Ascending aorta (tissue), 2 donors: Measurements from ENCODE around the gene NUP210. TPM values are rescaled to one million over a fixed set of nuclear protein-coding genes. Genes with fewer than 3 reads are reported as not detected.

Source experiments
- DNase-seq, 2 donors: peaks; one replicate each; pipeline ENCODE4 v3.0.0-alpha.2; 2019; ENCODE audit warnings: low spot score in 2 of 2
- H3K27ac ChIP-seq, 2 donors: fragments of 200-600 bp; sonication (generic); one replicate each; pipeline ENCODE4 v1.5.1; 2016 to 2017; ENCODE audit warnings: mild to moderate bottlenecking in 1 of 2
- H3K27me3 ChIP-seq: fragments of 200-600 bp; sonication (generic); one replicate; pipeline ENCODE4 v1.5.1; 2017
- H3K36me3 ChIP-seq, 2 donors: fragments of 200-600 bp; sonication (generic); one replicate each; pipeline ENCODE4 v1.5.1; 2016
- H3K4me1 ChIP-seq, 2 donors: fragments of 200-600 bp; sonication (generic); one replicate each; pipeline ENCODE4 v1.5.1; 2016 to 2017; ENCODE audit warnings: mild to moderate bottlenecking in 1 of 2
- H3K4me3 ChIP-seq, 2 donors: fragments of 200-600 bp; sonication (generic); one replicate each; pipeline ENCODE4 v1.5.1; 2016 to 2017; ENCODE audit warnings: mild to moderate bottlenecking in 1 of 2
- H3K9me3 ChIP-seq, 2 donors: fragments of 200-600 bp; sonication (generic); one replicate each; pipeline ENCODE4 v1.5.1; 2016
- intact Hi-C: fragments of 100-400 bp; cut with DNase I; formaldehyde crosslinking; loops from one replicate; pipeline ENCODE4 v1.15.1; 2023
- total RNA-seq: library from RNA; depleted of rRNA; stranded (reverse); fragments of >200 nt; gene quantifications from one replicate; pipeline ENCODE4 v1.1.0, GENCODE V29; 2016
- TF ChIP-seq, protein P1 (sequence below), 3 experiments: fragments of 200-600 bp in 2 of 3; fragments of 450-650 bp in 1 of 3; sonication (generic) in 2 of 3; IDR thresholded peaks; one replicate each; pipeline ENCODE4 v1.5.1; 2016 to 2019; ENCODE audit warnings: antibody characterized with exemption in 3 of 3, mild to moderate bottlenecking in 1 of 3, moderate library complexity in 1 of 3

The NUP210 gene
- total RNA-seq, 1 donor from 2014 or later: 11.0 TPM

DNA sequence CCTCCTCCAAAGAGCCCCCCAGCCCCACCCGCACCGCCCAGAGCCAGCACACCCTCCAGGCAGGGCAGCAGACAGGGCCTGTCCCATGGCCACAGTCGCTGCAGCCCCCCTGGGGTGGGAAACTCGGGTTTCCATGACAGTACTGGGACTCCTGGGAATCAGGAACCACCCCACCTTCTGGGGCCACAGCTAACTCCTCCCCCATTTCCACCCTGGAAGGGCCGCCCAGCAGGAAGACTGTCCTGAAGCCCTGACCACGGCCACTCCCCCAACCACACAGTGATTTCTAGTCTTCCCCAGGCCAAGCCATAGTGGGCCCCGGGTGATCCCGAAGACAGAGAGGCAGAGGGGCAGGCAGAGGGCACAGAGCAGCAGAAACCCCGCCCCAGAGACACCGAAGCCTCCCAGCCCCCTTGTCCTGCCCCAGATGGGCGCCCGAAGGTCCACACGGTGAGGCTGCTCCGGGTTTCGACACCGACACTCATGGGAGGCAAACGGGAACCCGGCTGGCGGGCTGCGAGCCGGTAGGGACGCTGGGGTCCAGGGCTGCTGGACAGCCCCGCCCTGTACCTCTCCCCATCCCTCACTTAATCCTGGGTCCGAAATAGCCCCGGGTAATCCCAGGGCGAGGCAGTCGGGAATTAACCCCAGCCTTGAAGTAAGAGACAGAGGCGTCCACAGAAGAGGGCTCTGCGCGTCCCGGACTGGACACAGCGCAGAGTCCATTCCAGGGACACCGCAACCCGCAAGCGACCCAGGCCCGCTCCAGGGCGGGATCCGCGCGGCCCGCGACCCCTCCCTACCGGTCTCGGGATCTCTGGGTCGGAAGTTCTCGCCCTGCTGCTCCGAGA is 138.4 kb downstream of the NUP210 start:
- H3K36me3 ChIP-seq: no peaks in the 10 kb centered on the region
- intact Hi-C loops: loop anchor here (5.0 kb wide), 1 partner anchor 189 kb away; no protein-coding TSS in a partner anchor
- no peak for DNase-seq

DNA sequence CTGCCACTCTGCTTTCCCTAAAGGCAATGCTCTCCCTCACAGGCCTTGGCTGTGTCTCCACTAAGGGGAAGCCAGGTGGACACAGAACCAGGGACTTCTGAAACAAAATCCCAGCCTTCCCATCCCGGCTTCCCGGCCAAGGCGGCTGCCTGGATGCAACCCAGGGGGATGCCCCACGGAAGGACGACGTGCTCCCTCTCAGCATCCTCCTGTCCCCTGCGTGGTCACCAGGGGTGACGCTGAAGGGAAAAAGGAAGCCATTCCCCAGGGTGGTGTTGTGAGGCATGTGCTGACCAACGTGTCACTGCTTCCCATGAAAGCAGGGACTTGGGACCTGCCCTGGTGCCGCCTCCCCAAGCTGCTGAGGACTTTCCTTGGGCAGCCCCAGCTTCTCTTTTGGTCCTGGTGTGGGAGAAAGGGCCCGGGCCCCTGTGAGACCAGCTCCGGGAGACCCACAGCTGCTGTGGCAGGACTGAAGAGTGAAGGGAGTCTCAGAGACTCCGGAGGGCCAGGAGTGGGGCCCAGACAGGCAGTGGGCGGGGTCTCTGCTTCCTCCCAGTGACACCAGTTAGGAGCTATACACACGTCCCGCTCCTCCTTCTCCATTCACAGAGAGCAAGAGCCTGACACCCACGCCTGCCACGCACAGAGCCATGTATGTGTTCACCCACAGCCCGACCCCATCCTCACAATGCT is 139.2 kb downstream of the NUP210 start:
- Histone ChIP-seq H3K4me1 (peaks cover 4 to 16% of the 10 kb centered on the region in 2 donors), H3K4me3 (no peak overlapping the region), H3K27me3 (peaks cover 4% of the 10 kb centered on the region), H3K9me3 (no peaks in the 10 kb centered on the region), H3K36me3 (no peaks in the 10 kb centered on the region), H3K27ac (peak overlapping the region; percentile 68 to 72)
- TF ChIP-seq, protein P1, sequence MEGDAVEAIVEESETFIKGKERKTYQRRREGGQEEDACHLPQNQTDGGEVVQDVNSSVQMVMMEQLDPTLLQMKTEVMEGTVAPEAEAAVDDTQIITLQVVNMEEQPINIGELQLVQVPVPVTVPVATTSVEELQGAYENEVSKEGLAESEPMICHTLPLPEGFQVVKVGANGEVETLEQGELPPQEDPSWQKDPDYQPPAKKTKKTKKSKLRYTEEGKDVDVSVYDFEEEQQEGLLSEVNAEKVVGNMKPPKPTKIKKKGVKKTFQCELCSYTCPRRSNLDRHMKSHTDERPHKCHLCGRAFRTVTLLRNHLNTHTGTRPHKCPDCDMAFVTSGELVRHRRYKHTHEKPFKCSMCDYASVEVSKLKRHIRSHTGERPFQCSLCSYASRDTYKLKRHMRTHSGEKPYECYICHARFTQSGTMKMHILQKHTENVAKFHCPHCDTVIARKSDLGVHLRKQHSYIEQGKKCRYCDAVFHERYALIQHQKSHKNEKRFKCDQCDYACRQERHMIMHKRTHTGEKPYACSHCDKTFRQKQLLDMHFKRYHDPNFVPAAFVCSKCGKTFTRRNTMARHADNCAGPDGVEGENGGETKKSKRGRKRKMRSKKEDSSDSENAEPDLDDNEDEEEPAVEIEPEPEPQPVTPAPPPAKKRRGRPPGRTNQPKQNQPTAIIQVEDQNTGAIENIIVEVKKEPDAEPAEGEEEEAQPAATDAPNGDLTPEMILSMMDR (IDR thresholded peaks at IDR 0.05): no peak
- DNase-seq: no peak
- intact Hi-C loops: loop anchor here (5.0 kb wide), 1 partner anchor 189 kb away; no protein-coding TSS in a partner anchor

More for the DNA sequence above, 138.4 kb downstream of the NUP210 start:
- H3K4me1 ChIP-seq: peaks cover 4 to 13% of the 10 kb centered on the region in 2 donors
- H3K9me3 ChIP-seq: peaks cover 0 to 2% of the 10 kb centered on the region in 2 donors
- TF ChIP-seq, protein P1 (IDR thresholded peaks at IDR 0.05): no peak
- H3K4me3 ChIP-seq: peak overlapping the region; percentile 61 to 64
- peaks cover 4% of the 10 kb centered on the region for H3K27me3 ChIP-seq
- H3K27ac ChIP-seq: peak overlapping the region; percentile 68 to 72

DNA sequence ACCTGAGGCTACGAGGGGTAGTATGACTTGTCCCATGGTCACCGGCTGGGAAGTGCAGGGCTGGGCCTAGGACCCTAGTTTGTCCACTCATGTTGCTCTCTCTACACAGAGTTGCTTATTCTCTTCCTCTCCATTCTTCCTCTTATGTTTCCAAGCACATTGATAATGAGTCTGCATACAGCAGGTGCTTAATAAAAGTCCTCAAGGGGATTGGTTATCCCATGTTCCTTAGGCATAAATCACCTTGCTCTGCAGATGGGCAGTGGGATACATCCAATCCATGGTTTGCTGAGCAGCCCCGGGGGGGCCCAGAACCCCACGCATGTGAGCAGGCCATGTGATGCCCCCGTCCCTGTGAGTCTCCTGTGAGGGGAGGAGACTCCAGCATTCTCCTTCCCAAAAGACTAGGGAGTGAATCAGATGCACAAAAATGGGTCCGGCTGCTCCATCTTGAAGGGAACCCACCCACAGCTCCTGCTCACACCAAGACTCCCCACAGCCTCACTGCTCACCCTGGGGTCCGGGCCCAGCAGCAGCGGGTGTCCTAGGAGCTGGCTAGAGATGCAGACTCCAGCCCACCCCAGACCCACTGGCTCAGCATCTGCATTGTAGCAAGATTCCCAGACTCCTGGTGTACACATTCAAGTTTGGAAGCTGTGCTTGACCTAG is 139.9 kb downstream of the NUP210 start:
- no peaks in the 10 kb centered on the region for H3K9me3 ChIP-seq
- peaks cover 4 to 16% of the 10 kb centered on the region in 2 donors for H3K4me1 ChIP-seq
- H3K27ac ChIP-seq: peak overlapping the region in 1 of 2 donors; percentile 68
- H3K4me3 ChIP-seq: no peak overlapping the region
- no peak for DNase-seq
- TF ChIP-seq, protein P1 (IDR thresholded peaks at IDR 0.05): no peak
- peaks cover 4% of the 10 kb centered on the region for H3K27me3 ChIP-seq
- intact Hi-C loops: loop anchor here (5.0 kb wide), 1 partner anchor 188 kb away; no protein-coding TSS in a partner anchor
- no peaks in the 10 kb centered on the region for H3K36me3 ChIP-seq

DNA sequence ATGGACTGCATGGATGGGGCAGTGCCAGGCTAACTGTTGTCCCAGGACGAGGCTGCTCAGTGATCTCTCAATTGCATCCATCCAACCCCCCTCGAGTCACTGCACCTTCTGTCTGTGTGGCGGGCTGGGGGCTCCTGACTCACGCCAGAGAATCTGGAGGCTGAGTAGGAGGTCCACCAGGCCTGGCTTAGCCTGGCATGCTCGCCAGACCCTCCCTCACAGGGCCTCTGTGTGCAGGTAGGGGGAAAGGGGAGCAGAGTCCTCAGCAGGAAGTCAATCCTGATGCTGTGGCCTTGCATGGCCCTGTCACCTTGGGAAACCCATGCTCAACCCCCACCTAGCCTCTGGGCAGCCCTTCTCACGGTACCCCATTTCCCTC is 140.6 kb downstream of the NUP210 start:
- no peak overlapping the region for H3K4me3 ChIP-seq
- H3K27me3 ChIP-seq: peaks cover 4% of the 10 kb centered on the region
- peaks cover 4 to 16% of the 10 kb centered on the region in 2 donors for H3K4me1 ChIP-seq
- H3K27ac ChIP-seq: no peak overlapping the region
- TF ChIP-seq, protein P1 (IDR thresholded peaks at IDR 0.05): no peak
- no peaks in the 10 kb centered on the region for H3K9me3 ChIP-seq
- no peak for DNase-seq
- intact Hi-C loops: no loop called here
- H3K36me3 ChIP-seq: no peaks in the 10 kb centered on the region

DNA sequence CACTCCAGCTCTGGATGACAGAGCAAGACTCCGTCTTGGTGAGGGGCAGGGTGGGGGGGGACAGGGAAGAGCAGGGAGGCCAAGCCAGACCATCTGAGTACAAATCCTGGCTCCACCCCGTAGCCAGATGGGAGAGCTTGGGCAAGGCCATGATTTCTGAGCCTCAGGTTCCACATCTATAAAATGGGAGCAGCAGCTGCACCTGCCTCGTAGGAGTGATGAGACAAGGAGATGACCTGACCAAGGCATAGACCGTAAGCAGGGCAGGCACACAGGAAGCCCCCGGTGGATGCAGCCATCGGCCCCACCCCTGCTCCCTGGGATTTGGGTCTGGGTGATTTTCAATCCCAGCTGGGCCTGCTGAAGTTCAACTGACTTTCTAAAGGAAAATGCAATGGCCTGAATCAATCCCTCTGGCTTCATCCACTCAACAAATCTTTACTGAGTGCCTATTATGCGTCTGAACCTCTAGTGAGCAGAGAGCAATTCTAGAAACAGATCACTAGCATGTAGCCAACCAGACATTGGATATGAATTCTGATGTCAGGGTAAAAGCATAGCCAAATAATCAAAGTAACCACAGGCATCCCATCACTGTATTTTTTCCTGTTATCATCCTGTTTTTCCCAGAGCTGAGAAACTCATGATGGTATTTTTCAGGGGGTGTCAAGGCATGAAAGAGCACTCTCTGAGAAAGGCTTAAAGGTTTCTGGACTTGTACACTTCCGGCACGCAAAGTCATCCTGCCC is 141.2 kb downstream of the NUP210 start:
- TF ChIP-seq, protein P1 (IDR thresholded peaks at IDR 0.05): no peak
- no peaks in the 10 kb centered on the region for H3K9me3 ChIP-seq
- H3K27ac ChIP-seq: no peak overlapping the region
- DNase-seq: no peak
- intact Hi-C loops: no loop called here
- H3K4me3 ChIP-seq: no peak overlapping the region
- peaks cover 4% of the 10 kb centered on the region for H3K27me3 ChIP-seq
- no peaks in the 10 kb centered on the region for H3K36me3 ChIP-seq
- H3K4me1 ChIP-seq: peaks cover 4 to 16% of the 10 kb centered on the region in 2 donors
